HCT116 (cell line): ENCODE measurements around the gene GARS1.

Source experiments
- POLR2A ChIP-seq: IDR thresholded peaks from 2 replicates; pipeline ENCODE4 v1.7.0; 2011; ENCODE audit warnings: borderline replicate concordance; ENCODE audit not compliant: insufficient read depth, insufficient read length; ENCODE audit errors: extremely low read depth
- POLR2AphosphoS5 ChIP-seq: IDR thresholded peaks from 2 replicates; pipeline ENCODE4 v1.6.1; 2011; ENCODE audit warnings: mild to moderate bottlenecking, low read depth, low read length, moderate library complexity
- SP1 ChIP-seq: IDR thresholded peaks from 2 replicates; pipeline ENCODE4 v1.6.1; 2012; ENCODE audit warnings: low read depth
- TF ChIP-seq, protein P1 (sequence below), 3 experiments: fragments of 200-600 bp in 1 of 3; sonication (generic) in 1 of 3; IDR thresholded peaks in 2 of 3; conservative IDR thresholded peaks in 1 of 3; 2 replicates each; pipeline ENCODE4 v1.5.1; 2012 to 2017; ENCODE audit warnings: low read depth in 2 of 3, low read length in 2 of 3, antibody characterized with exemption in 1 of 3, borderline replicate concordance in 1 of 3, control low read depth in 1 of 3, mild to moderate bottlenecking in 1 of 3, mixed read lengths in 1 of 3, mixed run types in 1 of 3, moderate library complexity in 1 of 3; ENCODE audit not compliant: insufficient read depth in 1 of 3
- TF ChIP-seq, protein P2 (sequence below): IDR thresholded peaks from 2 replicates; pipeline ENCODE4 v1.6.1; 2011; ENCODE audit warnings: mild to moderate bottlenecking, low read length, moderate library complexity; ENCODE audit not compliant: insufficient replicate concordance; ENCODE audit errors: extremely low read depth

DNA sequence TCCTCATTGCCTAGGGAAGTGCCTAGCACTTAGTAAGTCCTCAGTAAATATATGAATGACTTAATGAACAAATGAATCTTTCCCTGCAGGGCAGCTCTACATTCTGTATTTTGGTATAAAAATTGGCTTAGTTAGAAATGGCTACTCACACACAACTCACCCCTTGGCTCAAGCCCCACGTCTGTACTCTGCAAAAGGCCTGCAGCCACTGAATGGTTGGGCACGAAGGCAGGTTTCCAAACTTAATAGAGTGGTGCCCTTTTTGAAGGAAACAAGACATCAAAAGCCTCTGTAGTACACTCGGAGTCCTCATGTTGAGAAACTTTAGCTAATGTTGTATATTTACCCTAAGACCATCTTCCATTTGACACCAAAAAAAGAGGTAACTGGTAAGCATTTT is 51.0 kb downstream of the GARS1 start:
- TF ChIP-seq, protein P1, sequence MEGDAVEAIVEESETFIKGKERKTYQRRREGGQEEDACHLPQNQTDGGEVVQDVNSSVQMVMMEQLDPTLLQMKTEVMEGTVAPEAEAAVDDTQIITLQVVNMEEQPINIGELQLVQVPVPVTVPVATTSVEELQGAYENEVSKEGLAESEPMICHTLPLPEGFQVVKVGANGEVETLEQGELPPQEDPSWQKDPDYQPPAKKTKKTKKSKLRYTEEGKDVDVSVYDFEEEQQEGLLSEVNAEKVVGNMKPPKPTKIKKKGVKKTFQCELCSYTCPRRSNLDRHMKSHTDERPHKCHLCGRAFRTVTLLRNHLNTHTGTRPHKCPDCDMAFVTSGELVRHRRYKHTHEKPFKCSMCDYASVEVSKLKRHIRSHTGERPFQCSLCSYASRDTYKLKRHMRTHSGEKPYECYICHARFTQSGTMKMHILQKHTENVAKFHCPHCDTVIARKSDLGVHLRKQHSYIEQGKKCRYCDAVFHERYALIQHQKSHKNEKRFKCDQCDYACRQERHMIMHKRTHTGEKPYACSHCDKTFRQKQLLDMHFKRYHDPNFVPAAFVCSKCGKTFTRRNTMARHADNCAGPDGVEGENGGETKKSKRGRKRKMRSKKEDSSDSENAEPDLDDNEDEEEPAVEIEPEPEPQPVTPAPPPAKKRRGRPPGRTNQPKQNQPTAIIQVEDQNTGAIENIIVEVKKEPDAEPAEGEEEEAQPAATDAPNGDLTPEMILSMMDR (IDR thresholded peaks at IDR 0.05 in 2 of 3, conservative IDR thresholded peaks at IDR 0.05 in 1 of 3; ENCODE audit: borderline replicate concordance in 1 of 3, insufficient read depth in 1 of 3, low read depth in 2 of 3, low read length in 2 of 3) = no peak
- TF ChIP-seq, protein P2, sequence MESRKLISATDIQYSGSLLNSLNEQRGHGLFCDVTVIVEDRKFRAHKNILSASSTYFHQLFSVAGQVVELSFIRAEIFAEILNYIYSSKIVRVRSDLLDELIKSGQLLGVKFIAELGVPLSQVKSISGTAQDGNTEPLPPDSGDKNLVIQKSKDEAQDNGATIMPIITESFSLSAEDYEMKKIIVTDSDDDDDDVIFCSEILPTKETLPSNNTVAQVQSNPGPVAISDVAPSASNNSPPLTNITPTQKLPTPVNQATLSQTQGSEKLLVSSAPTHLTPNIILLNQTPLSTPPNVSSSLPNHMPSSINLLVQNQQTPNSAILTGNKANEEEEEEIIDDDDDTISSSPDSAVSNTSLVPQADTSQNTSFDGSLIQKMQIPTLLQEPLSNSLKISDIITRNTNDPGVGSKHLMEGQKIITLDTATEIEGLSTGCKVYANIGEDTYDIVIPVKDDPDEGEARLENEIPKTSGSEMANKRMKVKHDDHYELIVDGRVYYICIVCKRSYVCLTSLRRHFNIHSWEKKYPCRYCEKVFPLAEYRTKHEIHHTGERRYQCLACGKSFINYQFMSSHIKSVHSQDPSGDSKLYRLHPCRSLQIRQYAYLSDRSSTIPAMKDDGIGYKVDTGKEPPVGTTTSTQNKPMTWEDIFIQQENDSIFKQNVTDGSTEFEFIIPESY = no peak
- TF ChIP-seq SP1 (no peak), POLR2A (no peak), POLR2AphosphoS5 (no peak; the same call in 1 of the 2 replicates)
